ENCODE results near the gene CLASP1. TPM values are rescaled to one million over a fixed set of nuclear protein-coding genes. Genes with fewer than 3 reads are reported as not detected.

CLASP1 gene
- total and polyA plus RNA-seq, 12 donors: 10.1 to 90.6 (median 71.7) TPM

GRCh38 chr2:121455446-121455845 is 193.8 kb downstream of the CLASP1 start:
- ATAC-seq: no peak
- WGBS, 2 donors: 78 to 85% methylated on average over 5 of the region's 5 CpGs
- intact Hi-C loops (cut with DNase I): loop anchor here in 1 of 10 donors (10.0 kb wide), 1 partner anchor 51 kb away; no protein-coding TSS in a partner anchor

DNA sequence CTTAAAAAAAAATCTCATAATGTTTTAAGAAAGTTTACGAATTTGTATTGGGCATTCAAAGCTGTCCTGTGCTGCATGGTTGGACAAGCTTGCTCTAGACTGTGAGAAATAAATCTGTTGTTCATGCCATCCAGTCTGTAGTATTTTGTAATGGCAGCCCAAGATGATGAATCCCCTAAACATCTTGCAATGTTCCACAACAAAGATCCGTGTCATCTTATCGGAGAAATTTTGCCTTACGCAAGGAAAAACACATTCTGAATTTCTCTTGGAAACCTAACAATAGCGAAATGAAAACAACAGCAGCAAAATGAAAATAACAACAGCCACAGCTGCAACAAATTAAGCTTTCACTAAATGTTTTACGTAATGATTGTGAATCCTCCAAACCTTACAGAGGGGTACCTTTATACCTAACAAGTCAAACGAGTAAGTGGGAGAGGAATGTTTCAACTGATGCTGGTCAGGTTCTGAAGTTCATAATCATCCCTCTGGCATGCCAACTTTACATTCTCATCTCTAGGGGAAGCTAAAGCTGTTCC is 194.6 kb downstream of the CLASP1 start:
- H3K4me1 ChIP-seq: no peaks in the 10 kb centered on the region
- H3K4me3 ChIP-seq: no peak overlapping the region
- 92 to 93% methylated on average over 7 of the region's 7 CpGs for WGBS, 2 donors
- H3K27ac ChIP-seq: no peak overlapping the region
- no peak for TF ChIP-seq CTCF (IDR thresholded peaks at IDR 0.05)
- no peak for DNase-seq
- H3K9me3 ChIP-seq: no peaks in the 10 kb centered on the region
- no peak for ATAC-seq
- no peaks in the 10 kb centered on the region for H3K27me3 ChIP-seq
- intact Hi-C loops (cut with DNase I): loop anchor here in 1 of 10 donors (10.0 kb wide), 1 partner anchor 50 kb away; no protein-coding TSS in a partner anchor
- peaks cover 0 to 100% (median 55%) of the 10 kb centered on the region in 9 donors for H3K36me3 ChIP-seq

More at GRCh38 chr2:121455446-121455845, 193.8 kb downstream of the CLASP1 start:
- TF ChIP-seq CTCF (IDR thresholded peaks at IDR 0.05): no peak
- no peaks in the 10 kb centered on the region for H3K27me3 ChIP-seq
- no peak overlapping the region for H3K4me3 ChIP-seq
- DNase-seq: no peak
- peaks cover 0 to 100% (median 48%) of the 10 kb centered on the region in 9 donors for H3K36me3 ChIP-seq
- no peak overlapping the region for H3K27ac ChIP-seq
- no peaks in the 10 kb centered on the region for H3K9me3 ChIP-seq
- no peaks in the 10 kb centered on the region for H3K4me1 ChIP-seq

DNA sequence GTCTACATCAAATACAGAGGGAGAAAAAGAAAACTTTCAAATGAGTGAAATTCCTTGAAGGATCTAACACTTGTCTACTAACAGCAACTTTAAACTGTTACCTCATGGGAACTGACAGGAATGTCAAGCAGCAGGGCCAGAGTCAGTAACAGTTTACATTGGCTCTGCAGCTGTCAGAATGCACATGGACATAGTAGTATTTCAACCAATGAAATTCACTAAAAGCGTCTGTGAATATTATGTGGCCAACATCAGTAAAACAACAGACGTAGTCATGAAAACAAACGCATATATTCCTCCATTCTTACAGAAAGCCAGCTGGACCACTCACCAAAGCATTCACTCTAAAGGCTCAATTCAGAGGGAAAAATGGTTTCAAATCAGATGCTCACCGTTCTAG is 197.9 kb downstream of the CLASP1 start:
- H3K36me3 ChIP-seq: peaks cover 0 to 100% (median 75%) of the 10 kb centered on the region in 9 donors
- 77 to 80% methylated on average over 4 of the region's 4 CpGs for WGBS, 2 donors
- TF ChIP-seq CTCF (IDR thresholded peaks at IDR 0.05): no peak
- no peaks in the 10 kb centered on the region for H3K9me3 ChIP-seq
- H3K27me3 ChIP-seq: no peaks in the 10 kb centered on the region
- H3K4me3 ChIP-seq: no peak overlapping the region
- H3K27ac ChIP-seq: no peak overlapping the region
- intact Hi-C loops (cut with DNase I): loop anchor here in 1 of 10 donors (10.0 kb wide), 1 partner anchor 47 kb away; no protein-coding TSS in a partner anchor
- ATAC-seq (no peak), DNase-seq (no peak)
- no peaks in the 10 kb centered on the region for H3K4me1 ChIP-seq

DNA sequence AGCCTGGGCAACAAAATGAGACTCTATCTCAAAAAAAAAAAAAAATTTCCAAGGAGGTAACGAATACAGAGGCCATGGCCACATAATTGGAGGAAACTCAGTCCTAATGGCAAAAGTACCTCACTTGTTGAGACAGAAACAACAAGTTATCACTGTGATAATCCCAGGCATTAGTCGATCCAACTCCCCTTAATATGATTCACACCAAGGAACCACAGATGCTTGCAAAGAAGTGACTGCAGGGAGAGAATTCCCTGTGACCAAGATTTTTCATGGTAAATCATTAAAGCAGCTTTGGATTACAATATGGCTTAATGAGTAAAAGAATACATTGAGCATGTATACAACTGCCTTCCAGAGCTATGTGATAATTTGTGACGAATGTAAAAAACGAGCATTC is 199.0 kb downstream of the CLASP1 start:
- Histone ChIP-seq H3K27me3 (no peaks in the 10 kb centered on the region), H3K9me3 (no peaks in the 10 kb centered on the region), H3K36me3 (peaks cover 0 to 100% (median 76%) of the 10 kb centered on the region in 9 donors), H3K4me3 (no peak overlapping the region), H3K27ac (no peak overlapping the region), H3K4me1 (no peaks in the 10 kb centered on the region)
- no peak for TF ChIP-seq CTCF (IDR thresholded peaks at IDR 0.05)
- WGBS, 2 donors: 89 to 91% methylated on average over 4 of the region's 4 CpGs
- ATAC-seq (no peak), DNase-seq (no peak)
- intact Hi-C loops (cut with DNase I): loop anchor here in 1 of 10 donors (10.0 kb wide), 1 partner anchor 46 kb away; no protein-coding TSS in a partner anchor
